Liver (tissue), 9 donors: ENCODE results near the gene PALD1. TPM values are rescaled to one million over a fixed set of nuclear protein-coding genes. Genes with fewer than 3 reads are reported as not detected.

ENCODE experiments used
- DNase-seq: peaks from one replicate; pipeline ENCODE4 v3.0.0-alpha.2; 2017; ENCODE audit warnings: low spot score
- H3K27ac ChIP-seq, 2 donors: one replicate each; pipeline ENCODE4 v1.7.0; 2013; ENCODE audit warnings: inconsistent platforms in 2 of 2, low read length in 2 of 2, control low read depth in 1 of 2, low read depth in 1 of 2, mild to moderate bottlenecking in 1 of 2
- H3K27me3 ChIP-seq, 4 donors: one replicate each; pipeline versions ENCODE4 v1.6.1 to v1.7.0; 2013; ENCODE audit warnings: low read length in 3 of 4, inconsistent platforms in 1 of 4, mild to moderate bottlenecking in 1 of 4, moderate library complexity in 1 of 4; ENCODE audit not compliant: control insufficient read depth in 4 of 4, insufficient read depth in 4 of 4
- H3K36me3 ChIP-seq, 4 donors: one replicate each; pipeline versions ENCODE4 v1.6.1 to v1.7.0; 2013; ENCODE audit warnings: low read length in 3 of 4, mild to moderate bottlenecking in 3 of 4, low read depth in 1 of 4, moderate library complexity in 1 of 4; ENCODE audit not compliant: control insufficient read depth in 4 of 4, insufficient read depth in 3 of 4
- H3K4me1 ChIP-seq, 4 donors: one replicate each; pipeline versions ENCODE4 v1.6.1 to v1.7.0; 2013; ENCODE audit warnings: low read length in 3 of 4, mild to moderate bottlenecking in 3 of 4, moderate library complexity in 1 of 4; ENCODE audit not compliant: control insufficient read depth in 4 of 4, insufficient read depth in 4 of 4
- H3K4me3 ChIP-seq, 3 donors: one replicate each; pipeline versions ENCODE4 v1.6.1 to v1.7.0; 2013; ENCODE audit warnings: low read length in 3 of 3, control low read depth in 1 of 3, low read depth in 1 of 3, mild to moderate bottlenecking in 1 of 3
- H3K9ac ChIP-seq, 2 donors: one replicate each; pipeline ENCODE4 v1.7.0; 2013; ENCODE audit warnings: low read length in 2 of 2, mild to moderate bottlenecking in 2 of 2, moderate library complexity in 2 of 2, control low read depth in 1 of 2, low read depth in 1 of 2
- H3K9me3 ChIP-seq, 4 donors: one replicate each; pipeline versions ENCODE4 v1.6.1 to v1.7.0; 2013; ENCODE audit warnings: low read length in 3 of 4; ENCODE audit not compliant: control insufficient read depth in 4 of 4
- EGR1 ChIP-seq, 2 donors: IDR thresholded peaks; 2 replicates each; pipeline ENCODE4 v1.6.1; 2016 to 2018; ENCODE audit warnings: antibody characterized with exemption in 2 of 2, low read depth in 2 of 2
- FOXA1 ChIP-seq: IDR thresholded peaks from 2 replicates; pipeline ENCODE4 v1.6.1; 2016; ENCODE audit warnings: antibody characterized with exemption
- FOXA2 ChIP-seq: IDR thresholded peaks from 2 replicates; pipeline ENCODE4 v1.6.1; 2016; ENCODE audit warnings: antibody characterized with exemption
- HNF4A ChIP-seq, 2 donors: conservative IDR thresholded peaks; 2 replicates each; pipeline ENCODE4 v1.6.1; 2016; ENCODE audit warnings: antibody characterized with exemption in 2 of 2, mild to moderate bottlenecking in 2 of 2
- HNF4G ChIP-seq: IDR thresholded peaks from 2 replicates; pipeline ENCODE4 v1.6.1; 2016; ENCODE audit warnings: antibody characterized with exemption
- JUND ChIP-seq, 2 donors: IDR thresholded peaks; 2 replicates each; pipeline ENCODE4 v1.6.1; 2016; ENCODE audit warnings: antibody characterized with exemption in 2 of 2
- NR2F2 ChIP-seq: IDR thresholded peaks from 2 replicates; pipeline ENCODE4 v1.6.1; 2016; ENCODE audit warnings: antibody characterized with exemption
- RAD21 ChIP-seq, 2 donors: IDR thresholded peaks; 2 replicates each; pipeline ENCODE4 v1.6.1; 2016; ENCODE audit warnings: antibody characterized with exemption in 2 of 2, mild to moderate bottlenecking in 2 of 2
- SP1 ChIP-seq: IDR thresholded peaks from 2 replicates; pipeline ENCODE4 v1.6.1; 2018; ENCODE audit warnings: antibody characterized with exemption, mild to moderate bottlenecking
- TAF1 ChIP-seq: conservative IDR thresholded peaks from 2 replicates; pipeline ENCODE4 v1.6.1; 2016; ENCODE audit warnings: antibody characterized with exemption, mild to moderate bottlenecking
- WGBS: extraction: QIAGEN DNeasy Blood & Tissue Kit; methylation state at CpG from one replicate; pipeline ENCODE4 v1.1.7; 2013; 5-methylcytosine and 5-hydroxymethylcytosine counted together
- polyA plus RNA-seq, 2 donors: library from polyadenylated mRNA; stranded (reverse) in 1 of 2; unstranded in 1 of 2; fragments of 200-250 nt in 1 of 2; fragments of >200 nt in 1 of 2; fragmentation: Nextera tagmentation in 1 of 2; extraction: Ambion mirVana in 1 of 2; gene quantifications; one replicate each; pipeline versions ENCODE4 v1.2.1 to v1.2.3, GENCODE V29; 2013 to 2015
- total RNA-seq, 2 donors: library from RNA; depleted of rRNA; stranded (reverse); fragments of >200 nt; gene quantifications; one replicate each; pipeline ENCODE4 v1.2.3, GENCODE V29; 2014
- TF ChIP-seq, protein P1 (sequence below): IDR thresholded peaks from 2 replicates; pipeline ENCODE4 v1.6.1; 2016; ENCODE audit warnings: antibody characterized with exemption
- TF ChIP-seq, protein P2 (sequence below): IDR thresholded peaks from 2 replicates; pipeline ENCODE4 v1.6.1; 2016; ENCODE audit warnings: antibody characterized with exemption
- TF ChIP-seq, protein P3 (sequence below): IDR thresholded peaks from 2 replicates; pipeline ENCODE4 v1.6.1; 2016; ENCODE audit warnings: antibody characterized with exemption, mild to moderate bottlenecking
- donor health status: healthy.
- donor health status: healthy.
- donor health status: healthy.
- donor health status: healthy.
- donor health status: healthy.

Gene PALD1
- total and polyA plus RNA-seq, 4 donors: 0.72 to 4.2 (median 1.4) TPM

DNA sequence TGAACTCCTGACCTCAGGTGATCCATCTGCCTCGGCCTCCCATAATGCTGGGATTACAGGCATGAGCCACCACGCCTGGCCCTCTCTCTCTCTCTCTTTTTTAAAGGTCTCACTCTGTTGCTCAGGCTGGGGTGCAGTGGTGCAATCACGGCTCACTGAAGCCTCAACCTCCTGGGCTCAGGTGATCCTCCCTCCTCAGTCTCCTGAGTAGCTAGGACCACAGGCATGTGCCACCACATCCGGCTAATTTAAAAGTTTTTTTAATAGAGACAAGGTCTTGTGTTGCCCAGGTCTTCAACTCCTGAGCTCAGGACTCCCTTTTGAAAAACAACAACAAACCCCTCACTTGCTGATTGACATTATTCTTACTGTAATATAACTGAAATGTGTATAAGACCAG, 11.6 kb downstream of the PALD1 start:
- WGBS: 88% methylated on average over 4 of the region's 4 CpGs
- no peaks in the 10 kb centered on the region for H3K36me3 ChIP-seq
- H3K9ac ChIP-seq: no peak overlapping the region
- TF ChIP-seq HNF4A (conservative IDR thresholded peaks at IDR 0.05) (no peak), FOXA1 (no peak), RAD21 (IDR thresholded peaks at IDR 0.05) (no peak), JUND (IDR thresholded peaks at IDR 0.05) (no peak), EGR1 (IDR thresholded peaks at IDR 0.05; ENCODE audit: low read depth in 2 of 2) (no peak), TAF1 (no peak), FOXA2 (no peak), SP1 (no peak)
- TF ChIP-seq, protein P1, sequence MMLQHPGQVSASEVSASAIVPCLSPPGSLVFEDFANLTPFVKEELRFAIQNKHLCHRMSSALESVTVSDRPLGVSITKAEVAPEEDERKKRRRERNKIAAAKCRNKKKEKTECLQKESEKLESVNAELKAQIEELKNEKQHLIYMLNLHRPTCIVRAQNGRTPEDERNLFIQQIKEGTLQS: no peak
- TF ChIP-seq, protein P2, sequence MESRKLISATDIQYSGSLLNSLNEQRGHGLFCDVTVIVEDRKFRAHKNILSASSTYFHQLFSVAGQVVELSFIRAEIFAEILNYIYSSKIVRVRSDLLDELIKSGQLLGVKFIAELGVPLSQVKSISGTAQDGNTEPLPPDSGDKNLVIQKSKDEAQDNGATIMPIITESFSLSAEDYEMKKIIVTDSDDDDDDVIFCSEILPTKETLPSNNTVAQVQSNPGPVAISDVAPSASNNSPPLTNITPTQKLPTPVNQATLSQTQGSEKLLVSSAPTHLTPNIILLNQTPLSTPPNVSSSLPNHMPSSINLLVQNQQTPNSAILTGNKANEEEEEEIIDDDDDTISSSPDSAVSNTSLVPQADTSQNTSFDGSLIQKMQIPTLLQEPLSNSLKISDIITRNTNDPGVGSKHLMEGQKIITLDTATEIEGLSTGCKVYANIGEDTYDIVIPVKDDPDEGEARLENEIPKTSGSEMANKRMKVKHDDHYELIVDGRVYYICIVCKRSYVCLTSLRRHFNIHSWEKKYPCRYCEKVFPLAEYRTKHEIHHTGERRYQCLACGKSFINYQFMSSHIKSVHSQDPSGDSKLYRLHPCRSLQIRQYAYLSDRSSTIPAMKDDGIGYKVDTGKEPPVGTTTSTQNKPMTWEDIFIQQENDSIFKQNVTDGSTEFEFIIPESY: no peak
- TF ChIP-seq, protein P3, sequence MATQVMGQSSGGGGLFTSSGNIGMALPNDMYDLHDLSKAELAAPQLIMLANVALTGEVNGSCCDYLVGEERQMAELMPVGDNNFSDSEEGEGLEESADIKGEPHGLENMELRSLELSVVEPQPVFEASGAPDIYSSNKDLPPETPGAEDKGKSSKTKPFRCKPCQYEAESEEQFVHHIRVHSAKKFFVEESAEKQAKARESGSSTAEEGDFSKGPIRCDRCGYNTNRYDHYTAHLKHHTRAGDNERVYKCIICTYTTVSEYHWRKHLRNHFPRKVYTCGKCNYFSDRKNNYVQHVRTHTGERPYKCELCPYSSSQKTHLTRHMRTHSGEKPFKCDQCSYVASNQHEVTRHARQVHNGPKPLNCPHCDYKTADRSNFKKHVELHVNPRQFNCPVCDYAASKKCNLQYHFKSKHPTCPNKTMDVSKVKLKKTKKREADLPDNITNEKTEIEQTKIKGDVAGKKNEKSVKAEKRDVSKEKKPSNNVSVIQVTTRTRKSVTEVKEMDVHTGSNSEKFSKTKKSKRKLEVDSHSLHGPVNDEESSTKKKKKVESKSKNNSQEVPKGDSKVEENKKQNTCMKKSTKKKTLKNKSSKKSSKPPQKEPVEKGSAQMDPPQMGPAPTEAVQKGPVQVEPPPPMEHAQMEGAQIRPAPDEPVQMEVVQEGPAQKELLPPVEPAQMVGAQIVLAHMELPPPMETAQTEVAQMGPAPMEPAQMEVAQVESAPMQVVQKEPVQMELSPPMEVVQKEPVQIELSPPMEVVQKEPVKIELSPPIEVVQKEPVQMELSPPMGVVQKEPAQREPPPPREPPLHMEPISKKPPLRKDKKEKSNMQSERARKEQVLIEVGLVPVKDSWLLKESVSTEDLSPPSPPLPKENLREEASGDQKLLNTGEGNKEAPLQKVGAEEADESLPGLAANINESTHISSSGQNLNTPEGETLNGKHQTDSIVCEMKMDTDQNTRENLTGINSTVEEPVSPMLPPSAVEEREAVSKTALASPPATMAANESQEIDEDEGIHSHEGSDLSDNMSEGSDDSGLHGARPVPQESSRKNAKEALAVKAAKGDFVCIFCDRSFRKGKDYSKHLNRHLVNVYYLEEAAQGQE: no peak
- no peak overlapping the region for H3K27ac ChIP-seq
- H3K4me1 ChIP-seq: peaks cover 0 to 7% (median 0%) of the 10 kb centered on the region in 4 donors
- H3K4me3 ChIP-seq: no peak overlapping the region
- no peaks in the 10 kb centered on the region for H3K9me3 ChIP-seq
- H3K27me3 ChIP-seq: peaks cover 0 to 4% (median 0%) of the 10 kb centered on the region in 4 donors
- no peak for DNase-seq

DNA sequence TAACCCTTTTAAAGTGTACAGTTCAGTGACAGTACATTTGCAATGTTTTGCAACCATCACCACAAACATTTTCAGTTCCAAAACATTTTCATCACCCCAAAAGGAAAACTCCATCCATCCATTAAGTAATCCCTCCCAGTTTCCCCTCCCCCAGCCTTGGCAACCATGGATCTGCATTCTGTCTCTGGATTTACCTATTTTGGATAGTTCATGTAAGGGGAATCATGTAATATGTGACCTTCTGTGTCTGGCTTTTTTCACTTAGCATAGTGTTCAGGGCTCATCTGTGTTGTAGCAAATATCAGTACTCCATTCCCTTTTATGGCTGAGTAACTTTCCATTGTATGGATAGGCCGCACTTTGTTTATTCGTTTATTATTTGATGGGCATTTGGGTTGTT, 13.0 kb downstream of the PALD1 start:
- Histone ChIP-seq H3K9me3 (no peaks in the 10 kb centered on the region), H3K36me3 (no peaks in the 10 kb centered on the region), H3K4me3 (no peak overlapping the region), H3K27ac (no peak overlapping the region), H3K9ac (no peak overlapping the region), H3K4me1 (peaks cover 0 to 7% (median 0%) of the 10 kb centered on the region in 4 donors), H3K27me3 (peaks cover 0 to 4% (median 0%) of the 10 kb centered on the region in 4 donors)
- 90% methylated on average over 2 of the region's 2 CpGs for WGBS
- no peak for DNase-seq
- TF ChIP-seq NR2F2 (no peak), JUND (IDR thresholded peaks at IDR 0.05) (no peak), EGR1 (IDR thresholded peaks at IDR 0.05; ENCODE audit: low read depth in 2 of 2) (no peak), HNF4G (no peak), RAD21 (IDR thresholded peaks at IDR 0.05) (no peak), HNF4A (conservative IDR thresholded peaks at IDR 0.05) (no peak), TAF1 (no peak), FOXA1 (no peak)
- TF ChIP-seq, protein P3: no peak
- TF ChIP-seq, protein P1: no peak
